ENCODE data around the gene CHRNG.
"Not testable (repeated sequence)": the region's sequence is repeated elsewhere in the genome, so short reads cannot be mapped to it uniquely, and the experiment has no call there.

The CHRNG gene

GRCh38 chr2:232527905-232528470, 11.5 kb upstream of the CHRNG start:
- Histone ChIP-seq H3K36me3 (ENCODE audit: control insufficient read depth in 1 of 2, insufficient read depth in 2 of 2, low read length in 2 of 2) (no peaks in the 10 kb centered on the region), H3K27ac (ENCODE audit: low read depth, low read length) (no peak overlapping the region), H3K9me3 (ENCODE audit: control insufficient read depth in 1 of 2, low read length in 2 of 2) (no peaks in the 10 kb centered on the region), H3K9ac (ENCODE audit: low read depth in 1 of 2, low read length in 2 of 2) (no peak overlapping the region), H3K27me3 (ENCODE audit: control insufficient read depth in 1 of 2, insufficient read depth in 2 of 2, low read length in 2 of 2) (peaks cover 20 to 24% of the 10 kb centered on the region in 2 donors), H3K4me3 (ENCODE audit: low read depth in 1 of 2, low read length in 2 of 2) (no peak overlapping the region), H3K4me1 (ENCODE audit: control insufficient read depth in 1 of 2, insufficient read depth in 2 of 2, low read length in 2 of 2) (peaks cover 0 to 5% of the 10 kb centered on the region in 2 donors)

- Histone ChIP-seq H3K36me3 (ENCODE audit: control insufficient read depth in 1 of 2, insufficient read depth in 2 of 2, low read length in 2 of 2) (no peaks in the 10 kb centered on the region), H3K4me3 (ENCODE audit: low read depth in 1 of 2, low read length in 2 of 2) (no peak overlapping the region), H3K27me3 (ENCODE audit: control insufficient read depth in 1 of 2, insufficient read depth in 2 of 2, low read length in 2 of 2) (peaks cover 10 to 14% of the 10 kb centered on the region in 2 donors), H3K4me1 (ENCODE audit: control insufficient read depth in 1 of 2, insufficient read depth in 2 of 2, low read length in 2 of 2) (peaks cover 0 to 5% of the 10 kb centered on the region in 2 donors), H3K27ac (ENCODE audit: low read depth, low read length) (no peak overlapping the region), H3K9me3 (ENCODE audit: control insufficient read depth in 1 of 2, low read length in 2 of 2) (no peaks in the 10 kb centered on the region), H3K9ac (ENCODE audit: low read depth in 1 of 2, low read length in 2 of 2) (no peak overlapping the region)
These were observed 10.6 kb upstream of the CHRNG start for GRCh38 chr2:232528746-232529460.

- H3K4me1 ChIP-seq (ENCODE audit: control insufficient read depth in 1 of 2, insufficient read depth in 2 of 2, low read length in 2 of 2): no peaks in the 10 kb centered on the region
- peaks cover under 1 to 5% of the 10 kb centered on the region in 2 donors for H3K27me3 ChIP-seq (ENCODE audit: control insufficient read depth in 1 of 2, insufficient read depth in 2 of 2, low read length in 2 of 2)
- H3K36me3 ChIP-seq (ENCODE audit: control insufficient read depth in 1 of 2, insufficient read depth in 2 of 2, low read length in 2 of 2): no peaks in the 10 kb centered on the region
- no peak overlapping the region for H3K4me3 ChIP-seq (ENCODE audit: low read depth in 1 of 2, low read length in 2 of 2)
- H3K27ac ChIP-seq (ENCODE audit: low read depth, low read length): no peak overlapping the region
- no peak overlapping the region for H3K9ac ChIP-seq (ENCODE audit: low read depth in 1 of 2, low read length in 2 of 2)
- no peaks in the 10 kb centered on the region for H3K9me3 ChIP-seq (ENCODE audit: control insufficient read depth in 1 of 2, low read length in 2 of 2)
These were observed 9.5 kb upstream of the CHRNG start for GRCh38 chr2:232529806-232530547.

- Histone ChIP-seq H3K36me3 (ENCODE audit: control insufficient read depth in 1 of 2, insufficient read depth in 2 of 2, low read length in 2 of 2) (no peaks in the 10 kb centered on the region), H3K9me3 (ENCODE audit: control insufficient read depth in 1 of 2, low read length in 2 of 2) (no peaks in the 10 kb centered on the region), H3K4me3 (ENCODE audit: low read depth in 1 of 2, low read length in 2 of 2) (no peak overlapping the region), H3K9ac (ENCODE audit: low read depth in 1 of 2, low read length in 2 of 2) (no peak overlapping the region), H3K27ac (ENCODE audit: low read depth, low read length) (no peak overlapping the region), H3K27me3 (ENCODE audit: control insufficient read depth in 1 of 2, insufficient read depth in 2 of 2, low read length in 2 of 2) (peaks cover 0 to 5% of the 10 kb centered on the region in 2 donors), H3K4me1 (ENCODE audit: control insufficient read depth in 1 of 2, insufficient read depth in 2 of 2, low read length in 2 of 2) (no peaks in the 10 kb centered on the region)
These were observed 8.7 kb upstream of the CHRNG start for GRCh38 chr2:232530626-232531260.

- Histone ChIP-seq H3K27me3 (ENCODE audit: control insufficient read depth in 1 of 2, insufficient read depth in 2 of 2, low read length in 2 of 2) (peaks cover 0 to 5% of the 10 kb centered on the region in 2 donors), H3K4me1 (ENCODE audit: control insufficient read depth in 1 of 2, insufficient read depth in 2 of 2, low read length in 2 of 2) (no peaks in the 10 kb centered on the region), H3K4me3 (ENCODE audit: low read depth in 1 of 2, low read length in 2 of 2) (no peak overlapping the region), H3K36me3 (ENCODE audit: control insufficient read depth in 1 of 2, insufficient read depth in 2 of 2, low read length in 2 of 2) (no peaks in the 10 kb centered on the region), H3K9me3 (ENCODE audit: control insufficient read depth in 1 of 2, low read length in 2 of 2) (peaks cover 3 to 7% of the 10 kb centered on the region in 2 donors), H3K9ac (ENCODE audit: low read depth in 1 of 2, low read length in 2 of 2) (no peak overlapping the region), H3K27ac (ENCODE audit: low read depth, low read length) (no peak overlapping the region)
These were observed 7.1 kb upstream of the CHRNG start for GRCh38 chr2:232532419-232532818.

GRCh38 chr2:232532821-232533220, 6.7 kb upstream of the CHRNG start:
- H3K36me3 ChIP-seq (ENCODE audit: control insufficient read depth in 1 of 2, insufficient read depth in 2 of 2, low read length in 2 of 2); H3K4me3 ChIP-seq (ENCODE audit: low read depth in 1 of 2, low read length in 2 of 2): not testable (repeated sequence)

GRCh38 chr2:232533944-232534710, 5.4 kb upstream of the CHRNG start:
- H3K27me3 ChIP-seq (ENCODE audit: control insufficient read depth in 1 of 2, insufficient read depth in 2 of 2, low read length in 2 of 2): peaks cover 0 to 2% of the 10 kb centered on the region in 2 donors
- peaks cover 3 to 7% of the 10 kb centered on the region in 2 donors for H3K9me3 ChIP-seq (ENCODE audit: control insufficient read depth in 1 of 2, low read length in 2 of 2)

More at GRCh38 chr2:232532821-232533220, 6.7 kb upstream of the CHRNG start:
- not testable (repeated sequence) for H3K4me1 ChIP-seq (ENCODE audit: control insufficient read depth in 1 of 2, insufficient read depth in 2 of 2, low read length in 2 of 2); H3K9ac ChIP-seq (ENCODE audit: low read depth in 1 of 2, low read length in 2 of 2); H3K9me3 ChIP-seq (ENCODE audit: control insufficient read depth in 1 of 2, low read length in 2 of 2); H3K27me3 ChIP-seq (ENCODE audit: control insufficient read depth in 1 of 2, insufficient read depth in 2 of 2, low read length in 2 of 2); H3K27ac ChIP-seq (ENCODE audit: low read depth, low read length)

GRCh38 chr2:232534940-232535651, 4.4 kb upstream of the CHRNG start:
- Histone ChIP-seq H3K27ac (ENCODE audit: low read depth, low read length) (no peak overlapping the region), H3K9ac (ENCODE audit: low read depth in 1 of 2, low read length in 2 of 2) (no peak overlapping the region), H3K27me3 (ENCODE audit: control insufficient read depth in 1 of 2, insufficient read depth in 2 of 2, low read length in 2 of 2) (peaks cover 0 to 5% of the 10 kb centered on the region in 2 donors), H3K36me3 (ENCODE audit: control insufficient read depth in 1 of 2, insufficient read depth in 2 of 2, low read length in 2 of 2) (no peaks in the 10 kb centered on the region), H3K4me1 (ENCODE audit: control insufficient read depth in 1 of 2, insufficient read depth in 2 of 2, low read length in 2 of 2) (no peaks in the 10 kb centered on the region), H3K4me3 (ENCODE audit: low read depth in 1 of 2, low read length in 2 of 2) (no peak overlapping the region), H3K9me3 (ENCODE audit: control insufficient read depth in 1 of 2, low read length in 2 of 2) (peaks cover 3 to 7% of the 10 kb centered on the region in 2 donors)

More at GRCh38 chr2:232533944-232534710, 5.4 kb upstream of the CHRNG start:
- H3K36me3 ChIP-seq (ENCODE audit: control insufficient read depth in 1 of 2, insufficient read depth in 2 of 2, low read length in 2 of 2): no peaks in the 10 kb centered on the region
- no peak overlapping the region for H3K9ac ChIP-seq (ENCODE audit: low read depth in 1 of 2, low read length in 2 of 2)
- no peak overlapping the region for H3K27ac ChIP-seq (ENCODE audit: low read depth, low read length)
- H3K4me1 ChIP-seq (ENCODE audit: control insufficient read depth in 1 of 2, insufficient read depth in 2 of 2, low read length in 2 of 2): no peaks in the 10 kb centered on the region
- no peak overlapping the region for H3K4me3 ChIP-seq (ENCODE audit: low read depth in 1 of 2, low read length in 2 of 2)
